ENCODE results near the gene REV1. TPM values are rescaled to one million over a fixed set of nuclear protein-coding genes. Genes with fewer than 3 reads are reported as not detected.
A peak's percentile ranks its signal among the peaks of the same experiment; 100 is the strongest.

REV1 gene
- total RNA-seq, 1 experiment from 2014 or later: 38.6 TPM

DNA sequence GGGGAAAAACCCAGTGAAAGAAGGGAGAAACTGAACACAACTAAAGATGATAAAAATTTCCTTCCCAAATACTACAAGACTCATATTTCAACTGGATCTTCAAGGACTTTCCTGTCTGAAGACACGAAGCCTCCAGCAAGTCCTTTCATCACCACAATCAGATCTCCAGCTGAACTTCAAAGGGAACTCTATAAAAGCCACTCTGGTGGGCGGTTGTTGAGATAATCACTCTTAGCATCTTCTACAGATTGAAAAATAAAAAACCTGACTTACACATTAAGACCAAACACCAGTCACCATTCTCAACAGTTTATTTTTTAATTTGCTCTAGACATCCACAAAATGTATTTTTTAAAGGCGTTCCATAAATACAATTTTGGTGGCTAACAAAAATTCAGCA, 4.4 kb downstream of the REV1 start:
- intact Hi-C loops (cut with micrococcal nuclease): no loop called here
- Mint-ChIP-seq H3K36me3 (ENCODE audit: insufficient read depth, unreplicated experiment) (no peaks in the 10 kb centered on the region), H3K27ac (ENCODE audit: low read depth, unreplicated experiment) (peak overlapping the region; percentile 25), H3K4me1 (ENCODE audit: insufficient read depth, unreplicated experiment) (peaks cover 29% of the 10 kb centered on the region), H3K4me3 (ENCODE audit: unreplicated experiment) (no peak overlapping the region), H3K9me3 (ENCODE audit: unreplicated experiment) (no peaks in the 10 kb centered on the region), H3K27me3 (ENCODE audit: insufficient read depth, unreplicated experiment) (no peaks in the 10 kb centered on the region)
- TF ChIP-seq, protein P1, sequence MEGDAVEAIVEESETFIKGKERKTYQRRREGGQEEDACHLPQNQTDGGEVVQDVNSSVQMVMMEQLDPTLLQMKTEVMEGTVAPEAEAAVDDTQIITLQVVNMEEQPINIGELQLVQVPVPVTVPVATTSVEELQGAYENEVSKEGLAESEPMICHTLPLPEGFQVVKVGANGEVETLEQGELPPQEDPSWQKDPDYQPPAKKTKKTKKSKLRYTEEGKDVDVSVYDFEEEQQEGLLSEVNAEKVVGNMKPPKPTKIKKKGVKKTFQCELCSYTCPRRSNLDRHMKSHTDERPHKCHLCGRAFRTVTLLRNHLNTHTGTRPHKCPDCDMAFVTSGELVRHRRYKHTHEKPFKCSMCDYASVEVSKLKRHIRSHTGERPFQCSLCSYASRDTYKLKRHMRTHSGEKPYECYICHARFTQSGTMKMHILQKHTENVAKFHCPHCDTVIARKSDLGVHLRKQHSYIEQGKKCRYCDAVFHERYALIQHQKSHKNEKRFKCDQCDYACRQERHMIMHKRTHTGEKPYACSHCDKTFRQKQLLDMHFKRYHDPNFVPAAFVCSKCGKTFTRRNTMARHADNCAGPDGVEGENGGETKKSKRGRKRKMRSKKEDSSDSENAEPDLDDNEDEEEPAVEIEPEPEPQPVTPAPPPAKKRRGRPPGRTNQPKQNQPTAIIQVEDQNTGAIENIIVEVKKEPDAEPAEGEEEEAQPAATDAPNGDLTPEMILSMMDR (IDR thresholded peaks at IDR 0.05; ENCODE audit: unreplicated experiment): no peak
- POLR2A ChIA-PET: interaction anchor here (0.6 to 1.4 kb wide), 3 partner anchors 13 to 301 kb away, joined by 3 to 4 read pairs (median 4); no protein-coding TSS in a partner anchor
- no peak for DNase-seq (ENCODE audit: unreplicated experiment)
- BruUV-seq (replicated peaks): no TSS peak
- CTCF ChIA-PET: interaction anchor here (0.5 to 1.2 kb wide), 3 partner anchors 18 to 39 kb away, joined by 3 to 4 read pairs (median 4); no protein-coding TSS in a partner anchor

DNA sequence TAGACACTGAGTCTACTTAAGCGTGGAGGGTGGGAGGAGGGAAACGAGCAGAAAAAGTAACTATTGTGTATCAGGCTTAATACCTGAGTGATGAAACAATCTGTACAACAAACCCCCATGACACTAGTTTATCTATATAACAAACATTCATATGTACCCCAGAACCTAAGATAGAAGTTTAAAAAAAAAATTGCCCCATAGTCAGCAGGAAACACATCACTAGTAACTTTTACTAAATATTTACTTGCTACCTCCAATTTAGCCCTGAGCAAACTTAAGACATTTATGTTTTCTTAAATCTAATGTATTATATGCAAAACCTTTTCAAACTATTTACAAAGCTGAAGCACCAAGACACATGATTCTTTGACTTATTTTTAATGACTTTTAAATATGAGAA, 5.6 kb downstream of the REV1 start:
- POLR2A ChIA-PET: interaction anchor here (0.6 to 1.4 kb wide), 4 partner anchors 11 to 148 kb away, joined by 3 to 6 read pairs (median 4); partner anchors contain the start of genes EIF5B and TXNDC9
- TF ChIP-seq, protein P1 (IDR thresholded peaks at IDR 0.05; ENCODE audit: unreplicated experiment): no peak
- Mint-ChIP-seq H3K4me3 (ENCODE audit: unreplicated experiment) (no peak overlapping the region), H3K36me3 (ENCODE audit: insufficient read depth, unreplicated experiment) (no peaks in the 10 kb centered on the region), H3K4me1 (ENCODE audit: insufficient read depth, unreplicated experiment) (peaks cover 39% of the 10 kb centered on the region), H3K9me3 (ENCODE audit: unreplicated experiment) (no peaks in the 10 kb centered on the region), H3K27me3 (ENCODE audit: insufficient read depth, unreplicated experiment) (no peaks in the 10 kb centered on the region), H3K27ac (ENCODE audit: low read depth, unreplicated experiment) (no peak overlapping the region)
- intact Hi-C loops (cut with micrococcal nuclease): no loop called here
- no peak for DNase-seq (ENCODE audit: unreplicated experiment)
- no TSS peak for BruUV-seq (replicated peaks)
- CTCF ChIA-PET: no interaction called here

DNA sequence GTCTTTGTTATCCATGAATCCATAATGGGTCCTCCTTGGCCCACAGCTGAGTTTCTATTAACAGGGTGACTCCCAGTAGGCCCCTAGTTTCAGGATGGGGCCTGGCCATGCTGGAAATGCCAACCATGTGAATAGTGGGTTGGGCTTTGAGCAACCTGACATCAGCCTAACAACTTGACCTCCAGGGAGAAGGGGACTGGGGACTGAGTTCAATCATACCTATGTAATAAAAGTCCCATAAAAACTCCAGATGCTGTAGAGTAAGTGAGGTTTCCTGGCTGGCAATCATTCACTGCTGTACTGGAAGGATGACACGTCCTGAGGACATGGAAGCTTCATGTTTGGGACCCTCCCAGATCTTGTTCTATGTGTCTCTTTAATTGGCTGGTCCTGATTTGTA, 7.9 kb downstream of the REV1 start:
- POLR2A ChIA-PET: interaction anchor here (0.6 to 2.6 kb wide), 5 partner anchors 9 to 145 kb away, joined by 3 to 14 read pairs (median 5); partner anchors contain the start of genes EIF5B and TXNDC9
- no peaks in the 10 kb centered on the region for H3K27me3 Mint-ChIP-seq (ENCODE audit: insufficient read depth, unreplicated experiment)
- DNase-seq (ENCODE audit: unreplicated experiment): no peak
- no TSS peak for BruUV-seq (replicated peaks)
- intact Hi-C loops (cut with micrococcal nuclease): no loop called here
- H3K4me3 Mint-ChIP-seq (ENCODE audit: unreplicated experiment): no peak overlapping the region
- TF ChIP-seq, protein P1 (IDR thresholded peaks at IDR 0.05; ENCODE audit: unreplicated experiment): no peak
- peaks cover 39% of the 10 kb centered on the region for H3K4me1 Mint-ChIP-seq (ENCODE audit: insufficient read depth, unreplicated experiment)
- CTCF ChIA-PET: interaction anchor here (0.9 to 1.8 kb wide), 4 partner anchors 8 to 144 kb away, joined by 3 to 4 read pairs (median 4); partner anchors contain the start of genes EIF5B and REV1
- H3K9me3 Mint-ChIP-seq (ENCODE audit: unreplicated experiment): no peaks in the 10 kb centered on the region
- peaks cover 9% of the 10 kb centered on the region for H3K36me3 Mint-ChIP-seq (ENCODE audit: insufficient read depth, unreplicated experiment)
- H3K27ac Mint-ChIP-seq (ENCODE audit: low read depth, unreplicated experiment): peak overlapping the region; percentile 83

DNA sequence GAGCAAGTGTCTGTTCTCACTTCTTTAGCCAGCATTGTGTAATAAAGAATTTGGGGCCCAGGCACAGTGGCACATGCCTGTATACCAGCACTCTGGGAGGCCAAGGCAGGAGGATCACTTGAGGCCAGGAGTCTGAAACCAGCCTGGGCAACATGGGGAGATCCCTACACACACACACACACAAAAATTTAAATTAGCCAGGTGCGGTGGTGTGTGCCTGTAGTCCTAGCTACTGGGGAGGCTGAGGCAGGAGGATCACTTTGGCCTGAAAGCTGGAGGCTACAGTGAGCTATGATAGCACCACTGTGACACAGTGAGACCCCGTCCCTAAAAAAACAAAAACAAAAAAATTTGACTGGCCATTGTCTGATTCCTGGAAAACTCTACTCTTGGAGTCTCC, 8.3 kb downstream of the REV1 start:
- Mint-ChIP-seq H3K4me3 (ENCODE audit: unreplicated experiment) (no peak overlapping the region), H3K27ac (ENCODE audit: low read depth, unreplicated experiment) (peak overlapping the region; percentile 83), H3K9me3 (ENCODE audit: unreplicated experiment) (no peaks in the 10 kb centered on the region), H3K27me3 (ENCODE audit: insufficient read depth, unreplicated experiment) (no peaks in the 10 kb centered on the region), H3K4me1 (ENCODE audit: insufficient read depth, unreplicated experiment) (peaks cover 35% of the 10 kb centered on the region), H3K36me3 (ENCODE audit: insufficient read depth, unreplicated experiment) (peaks cover 9% of the 10 kb centered on the region)
- BruUV-seq (replicated peaks): no TSS peak
- ChIA-PET POLR2A (interaction anchor here (0.6 to 2.6 kb wide), 5 partner anchors 9 to 145 kb away, joined by 3 to 14 read pairs (median 5); partner anchors contain the start of genes EIF5B and TXNDC9), CTCF (interaction anchor here (0.9 to 1.8 kb wide), 4 partner anchors 8 to 144 kb away, joined by 3 to 4 read pairs (median 4); partner anchors contain the start of genes EIF5B and REV1)
- TF ChIP-seq, protein P1 (IDR thresholded peaks at IDR 0.05; ENCODE audit: unreplicated experiment): no peak
- no peak for DNase-seq (ENCODE audit: unreplicated experiment)
- intact Hi-C loops (cut with micrococcal nuclease): no loop called here
